Measurements from ENCODE around the gene NTN1.

Gene NTN1

GRCh38 chr17:9105068-9105868, 84.0 kb downstream of the NTN1 start:
- TF ChIP-seq GATA2 (IDR thresholded peaks at IDR 0.05; ENCODE audit: low read depth, low read length) (no peak), GATA3 (IDR thresholded peaks at IDR 0.05; ENCODE audit: low read depth, low read length) (no peak)

GRCh38 chr17:9107527-9107926, 86.2 kb downstream of the NTN1 start:
- no peak for TF ChIP-seq GATA3 (IDR thresholded peaks at IDR 0.05; ENCODE audit: low read depth, low read length)
- TF ChIP-seq GATA2 (IDR thresholded peaks at IDR 0.05; ENCODE audit: low read depth, low read length), result no peak

GRCh38 chr17:9108146-9108545, 86.8 kb downstream of the NTN1 start:
- TF ChIP-seq GATA2 (IDR thresholded peaks at IDR 0.05; ENCODE audit: low read depth, low read length) (no peak), GATA3 (IDR thresholded peaks at IDR 0.05; ENCODE audit: low read depth, low read length) (no peak)

- TF ChIP-seq GATA2 (IDR thresholded peaks at IDR 0.05; ENCODE audit: low read depth, low read length) (no peak), GATA3 (IDR thresholded peaks at IDR 0.05; ENCODE audit: low read depth, low read length) (no peak)
Observed at GRCh38 chr17:9109933-9110332, 88.6 kb downstream of the NTN1 start.

- TF ChIP-seq GATA2 (IDR thresholded peaks at IDR 0.05; ENCODE audit: low read depth, low read length) (no peak), GATA3 (IDR thresholded peaks at IDR 0.05; ENCODE audit: low read depth, low read length) (no peak)
Observed at GRCh38 chr17:9110501-9110900, 89.2 kb downstream of the NTN1 start.

- TF ChIP-seq GATA3 (IDR thresholded peaks at IDR 0.05; ENCODE audit: low read depth, low read length) (no peak), GATA2 (IDR thresholded peaks at IDR 0.05; ENCODE audit: low read depth, low read length) (no peak)
Observed at GRCh38 chr17:9115214-9116191, 94.2 kb downstream of the NTN1 start.

GRCh38 chr17:9116311-9116835, 95.1 kb downstream of the NTN1 start:
- no peak for TF ChIP-seq GATA3 (IDR thresholded peaks at IDR 0.05; ENCODE audit: low read depth, low read length)
- no peak for TF ChIP-seq GATA2 (IDR thresholded peaks at IDR 0.05; ENCODE audit: low read depth, low read length)

- TF ChIP-seq GATA2 (IDR thresholded peaks at IDR 0.05; ENCODE audit: low read depth, low read length) (no peak), GATA3 (IDR thresholded peaks at IDR 0.05; ENCODE audit: low read depth, low read length) (no peak)
Observed at GRCh38 chr17:9116861-9117568, 95.7 kb downstream of the NTN1 start.

GRCh38 chr17:9120471-9120870, 99.2 kb downstream of the NTN1 start:
- TF ChIP-seq GATA3 (IDR thresholded peaks at IDR 0.05; ENCODE audit: low read depth, low read length), result no peak
- TF ChIP-seq GATA2 (IDR thresholded peaks at IDR 0.05; ENCODE audit: low read depth, low read length), result no peak

GRCh38 chr17:9121186-9121820, 100.0 kb downstream of the NTN1 start:
- no peak for TF ChIP-seq GATA3 (IDR thresholded peaks at IDR 0.05; ENCODE audit: low read depth, low read length)
- TF ChIP-seq GATA2 (IDR thresholded peaks at IDR 0.05; ENCODE audit: low read depth, low read length), result no peak

GRCh38 chr17:9123594-9124553, 102.6 kb downstream of the NTN1 start:
- TF ChIP-seq GATA2 (IDR thresholded peaks at IDR 0.05; ENCODE audit: low read depth, low read length) (no peak), GATA3 (IDR thresholded peaks at IDR 0.05; ENCODE audit: low read depth, low read length) (no peak)

- no peak for TF ChIP-seq GATA3 (IDR thresholded peaks at IDR 0.05; ENCODE audit: low read depth, low read length)
- TF ChIP-seq GATA2 (IDR thresholded peaks at IDR 0.05; ENCODE audit: low read depth, low read length), result no peak
Observed at GRCh38 chr17:9124554-9124935, 103.2 kb downstream of the NTN1 start.
